ENCODE measurements around the gene TMEM63B.
"Not testable (repeated sequence)": the region's sequence is repeated elsewhere in the genome, so short reads cannot be mapped to it uniquely, and the experiment has no call there.

Gene TMEM63B

DNA sequence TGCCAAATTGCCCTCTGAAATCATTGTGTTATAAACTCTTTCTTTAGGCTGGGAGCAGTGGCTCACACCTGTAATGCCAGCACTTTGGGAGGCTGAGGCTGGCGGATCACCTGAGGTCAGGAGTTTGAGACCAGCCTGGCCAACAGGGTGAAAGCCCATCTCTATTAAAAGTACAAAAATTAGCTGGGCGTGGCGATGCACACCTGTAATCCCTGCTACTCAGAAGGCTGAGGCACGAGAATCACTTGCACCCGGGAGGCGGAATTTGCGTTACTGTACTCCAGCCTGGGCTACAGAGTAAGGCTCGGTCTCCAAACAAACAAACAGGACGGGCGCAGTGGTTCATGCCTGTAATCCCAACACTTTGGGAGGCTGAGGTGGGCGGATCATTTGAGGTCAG lies 69.0 kb downstream of the TMEM63B start:
- not testable (repeated sequence) for DNase-seq

DNA sequence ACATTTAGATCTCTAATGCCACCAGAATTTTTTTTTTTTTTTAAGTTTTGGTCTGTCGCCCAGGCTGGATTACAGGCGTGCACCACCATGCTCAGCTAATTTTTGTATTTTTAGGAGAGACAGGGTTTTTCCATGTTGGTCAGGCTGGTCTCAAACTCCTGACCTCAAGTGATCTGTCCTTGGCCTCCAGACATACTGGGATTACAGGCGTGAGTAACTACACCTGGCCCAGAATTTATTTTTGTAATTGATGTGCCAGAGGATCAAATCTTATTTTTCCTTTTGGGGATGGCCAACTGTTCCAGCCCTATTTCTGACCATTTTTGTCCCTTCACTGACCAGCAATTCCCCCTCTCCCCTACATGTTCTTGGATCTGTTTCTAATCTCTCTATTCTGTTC lies 71.3 kb downstream of the TMEM63B start:
- no peak for DNase-seq

DNA sequence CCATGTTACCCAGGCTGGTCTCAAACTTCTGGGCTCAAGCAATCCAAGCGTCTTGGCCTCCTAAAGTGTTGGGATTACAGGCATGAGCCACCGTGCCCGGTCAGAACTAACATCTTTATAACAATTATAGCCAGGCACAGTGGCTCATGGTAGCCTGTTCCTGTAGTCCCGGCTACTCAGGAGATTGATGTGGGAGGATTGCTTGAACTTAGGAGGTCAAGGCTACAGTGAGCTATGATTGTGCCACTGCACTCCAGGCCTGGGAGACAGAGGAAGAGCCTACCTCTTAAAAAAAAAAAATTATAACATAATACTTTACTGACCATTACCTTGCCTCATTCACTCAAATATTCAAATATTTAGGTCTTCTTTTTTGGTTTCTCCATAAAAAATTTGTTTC lies 72.5 kb downstream of the TMEM63B start:
- no peak for DNase-seq

DNA sequence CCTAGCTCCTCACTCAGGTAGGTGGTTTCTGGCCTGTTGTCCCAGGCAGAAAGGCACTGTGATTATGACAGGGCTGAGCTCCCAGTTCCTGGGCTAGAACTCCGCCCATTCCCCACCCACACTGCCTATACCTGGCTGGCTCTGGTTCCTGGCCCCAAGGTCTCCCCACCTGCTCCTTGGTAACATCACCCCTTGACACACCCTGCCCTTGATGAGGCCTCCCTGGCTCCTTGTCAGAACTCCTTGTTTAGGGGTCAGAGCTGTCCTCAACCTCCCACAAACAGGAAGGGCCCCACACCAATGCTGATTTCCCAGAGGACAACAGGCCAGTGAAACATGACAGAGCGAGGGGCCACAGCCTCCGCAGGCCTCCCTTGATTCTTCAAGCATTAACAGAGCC lies 73.8 kb downstream of the TMEM63B start:
- DNase-seq, result no peak

DNA sequence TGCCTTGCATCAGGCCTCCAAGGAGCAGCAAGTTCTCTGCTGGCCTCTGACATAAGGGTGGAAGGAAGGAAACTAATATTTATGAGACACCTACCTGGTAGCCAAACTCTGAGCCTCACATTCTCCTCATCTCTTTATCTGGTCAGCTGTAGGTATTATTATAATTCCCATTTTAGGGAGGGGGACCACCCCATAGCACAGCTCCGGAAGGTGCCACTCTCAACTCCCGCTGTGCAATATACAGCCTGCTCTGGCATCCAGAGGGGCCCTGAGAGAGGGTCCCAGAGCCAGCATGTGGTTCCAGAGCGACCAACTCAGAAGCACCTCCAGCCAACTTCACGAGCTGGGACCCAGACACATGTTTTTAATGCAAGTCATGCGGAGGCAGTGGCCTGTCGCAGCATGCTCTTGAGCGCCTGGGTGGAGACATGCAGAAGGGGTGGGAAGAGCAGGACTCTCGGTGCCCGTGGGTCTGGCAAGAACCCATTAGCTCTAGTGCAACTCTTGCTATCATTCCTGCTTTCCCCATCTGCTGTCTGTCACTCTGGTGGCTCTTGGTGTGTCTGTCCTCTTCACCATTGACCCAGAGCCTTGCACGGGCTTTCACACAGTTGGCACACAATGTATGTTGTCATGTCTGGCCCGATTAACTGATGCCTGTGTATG lies 74.4 kb downstream of the TMEM63B start:
- DNase-seq, result no peak

DNA sequence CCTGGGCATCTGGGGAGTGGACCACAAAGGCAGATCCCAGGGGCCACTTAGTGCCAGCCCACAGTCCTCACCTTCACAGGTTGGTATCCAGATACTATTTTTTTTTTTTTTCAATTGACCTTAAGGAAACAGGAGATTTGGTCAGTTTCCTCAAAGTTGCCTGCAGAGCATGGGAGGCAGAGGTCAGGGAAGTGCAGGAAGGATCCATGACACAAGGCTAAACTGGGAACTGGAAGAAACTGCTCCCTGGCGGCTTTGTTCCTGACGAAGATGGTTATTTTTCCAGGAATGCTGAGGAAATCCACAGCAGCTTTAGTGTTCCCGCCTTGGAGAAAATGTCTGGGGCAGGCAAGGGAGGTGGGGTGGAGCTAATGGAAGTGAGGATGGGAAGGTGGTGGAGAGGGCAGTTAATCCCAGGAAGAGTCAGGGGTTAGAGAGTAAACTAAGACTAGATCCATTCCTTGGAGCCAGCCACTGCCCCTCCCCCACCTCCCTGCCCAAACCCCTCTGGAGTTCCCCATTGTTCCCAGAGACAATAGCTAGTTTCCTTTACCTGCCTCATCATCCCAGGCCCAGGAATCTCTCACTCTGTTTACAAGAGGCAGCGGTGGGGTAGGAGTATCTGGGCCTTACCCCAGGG lies 75.1 kb downstream of the TMEM63B start:
- DNase-seq, result no peak

DNA sequence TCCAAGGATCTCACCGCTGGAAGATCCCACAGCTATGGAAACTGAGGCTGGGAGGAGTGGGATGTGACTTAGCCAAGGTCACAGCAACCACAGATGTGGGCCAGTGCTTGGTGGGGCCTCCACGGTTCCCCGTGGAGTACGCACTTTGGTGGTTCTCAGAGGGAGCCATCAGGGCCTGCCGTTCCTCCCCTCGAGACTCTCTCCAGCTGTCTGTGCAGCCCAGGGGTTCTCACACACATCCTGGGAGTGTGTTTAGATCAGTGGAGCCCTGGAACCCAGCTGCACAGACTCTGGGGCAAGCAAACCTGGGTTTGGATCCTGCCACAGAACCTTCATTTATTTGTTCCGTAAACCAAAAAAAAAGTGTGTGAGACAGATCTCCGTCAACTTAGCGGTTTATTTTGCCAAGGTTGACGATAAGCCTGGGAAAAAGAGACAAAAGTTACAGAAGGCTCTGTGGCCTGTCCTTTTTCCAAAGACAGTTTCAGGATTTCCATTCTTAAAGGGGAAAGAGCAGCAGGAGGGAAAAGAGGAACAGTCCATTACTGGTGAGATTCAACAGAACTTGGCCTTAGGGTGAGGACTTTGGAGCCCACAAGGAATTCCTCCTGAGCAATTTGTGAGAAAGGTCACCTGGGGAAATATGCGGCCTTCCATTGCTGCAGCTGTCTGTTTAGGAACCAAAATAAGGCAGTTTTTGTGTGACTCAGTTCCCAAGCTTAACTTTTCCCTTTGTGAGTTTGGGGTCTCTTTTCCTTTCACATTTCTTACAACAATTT lies 75.8 kb downstream of the TMEM63B start:
- DNase-seq, result no peak

DNA sequence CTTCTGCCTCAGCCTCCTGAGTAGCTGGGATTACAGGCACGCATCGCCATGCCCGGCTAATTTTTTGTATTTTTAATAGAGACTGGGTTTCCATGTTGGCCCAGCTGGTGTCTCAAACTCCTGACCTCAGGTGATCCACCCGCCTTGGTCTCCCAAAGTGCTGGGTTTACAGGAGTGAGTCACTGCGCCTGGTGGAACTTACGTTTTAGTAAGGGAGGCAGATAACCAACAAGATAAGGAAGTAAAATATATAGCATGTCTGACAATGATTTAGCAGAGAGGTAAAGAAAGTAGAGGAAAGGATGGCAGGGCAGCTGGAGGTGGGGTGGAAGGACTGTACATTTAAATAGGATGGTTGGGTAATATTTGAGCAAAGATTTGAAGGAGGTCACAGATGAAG lies 76.6 kb downstream of the TMEM63B start:
- DNase-seq, result no peak
